ENCODE data around the gene HAUS2.

The HAUS2 gene

DNA sequence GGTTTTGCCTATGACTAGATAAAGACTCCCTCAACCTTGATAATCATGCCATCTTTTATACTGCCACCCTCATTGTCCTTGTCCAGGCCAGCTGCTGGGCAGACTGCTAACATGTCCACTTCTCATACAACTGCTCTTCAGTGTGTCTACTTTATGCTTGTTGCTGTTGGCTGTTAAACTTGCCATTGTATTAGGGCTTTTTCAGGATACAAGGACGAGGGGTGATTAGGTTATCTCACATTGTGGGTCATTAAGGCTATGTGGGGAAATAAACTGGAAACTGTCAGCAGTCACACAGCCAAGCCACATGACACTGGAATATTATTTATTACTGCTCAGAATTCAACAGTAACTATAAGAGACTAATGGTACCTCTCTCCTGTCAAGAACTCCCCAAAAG lies 62.9 kb downstream of the HAUS2 start:
- no peak for DNase-seq

DNA sequence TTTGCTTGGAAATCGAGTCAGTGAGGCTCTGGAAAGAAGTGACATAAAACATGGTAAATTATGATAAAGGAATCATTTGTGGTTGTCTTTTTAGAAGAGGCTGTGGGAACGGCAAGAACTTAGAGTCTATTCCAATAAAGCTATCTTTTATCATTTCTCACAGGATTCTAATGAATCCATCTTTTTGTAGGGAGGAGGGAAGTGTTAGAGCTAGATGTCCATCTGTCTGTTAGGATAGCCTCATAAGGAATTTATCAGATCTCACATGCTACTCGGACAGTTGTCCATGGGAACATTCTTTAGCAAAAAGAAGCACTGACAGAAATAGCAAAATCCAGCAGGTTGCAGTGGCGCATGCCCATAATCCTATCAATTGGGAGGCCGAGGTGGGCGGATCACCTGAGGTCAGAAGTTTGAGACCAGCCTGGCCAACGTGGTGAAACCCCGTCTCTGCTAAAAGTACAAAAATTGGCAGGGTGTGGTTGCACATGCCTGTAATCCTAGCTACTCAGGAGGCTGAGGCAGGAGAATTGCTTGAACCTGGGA lies 63.8 kb downstream of the HAUS2 start:
- DNase-seq, result no peak

DNA sequence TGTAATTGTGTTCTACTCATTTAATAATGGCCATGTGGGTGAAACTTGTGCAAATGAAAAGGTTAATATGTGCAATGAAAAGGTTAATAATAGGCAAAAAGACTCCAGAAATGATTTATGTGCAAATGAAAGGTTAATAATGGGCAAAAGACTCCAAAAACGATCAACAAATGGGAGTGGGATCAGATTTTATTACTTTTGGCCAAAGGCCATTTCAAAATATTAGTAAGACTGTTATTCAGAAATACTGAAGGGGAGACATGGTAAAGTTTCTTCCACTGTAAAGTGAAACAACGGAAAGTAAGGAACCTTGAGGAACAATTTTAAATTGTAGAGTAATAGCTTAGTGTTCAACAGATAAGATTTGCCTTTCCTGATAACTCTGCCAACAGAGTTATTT lies 67.5 kb downstream of the HAUS2 start:
- DNase-seq, result no peak
